AG10803 (cell line): ENCODE results near the gene JPH3.

Experiments used
- DNase-seq: peaks from one replicate; pipeline ENCODE4 v3.0.0; 2010; ENCODE audit warnings: low read depth
- H3K4me3 ChIP-seq: 2 replicates; pipeline ENCODE4 v1.5.1; 2011; ENCODE audit warnings: mild to moderate bottlenecking, low read length, control low read depth
- TF ChIP-seq, protein P1 (sequence below): conservative IDR thresholded peaks from 2 replicates; pipeline ENCODE4 v1.5.1; 2011; ENCODE audit warnings: mild to moderate bottlenecking, low read length, control low read depth, inconsistent platforms

The JPH3 gene

DNA sequence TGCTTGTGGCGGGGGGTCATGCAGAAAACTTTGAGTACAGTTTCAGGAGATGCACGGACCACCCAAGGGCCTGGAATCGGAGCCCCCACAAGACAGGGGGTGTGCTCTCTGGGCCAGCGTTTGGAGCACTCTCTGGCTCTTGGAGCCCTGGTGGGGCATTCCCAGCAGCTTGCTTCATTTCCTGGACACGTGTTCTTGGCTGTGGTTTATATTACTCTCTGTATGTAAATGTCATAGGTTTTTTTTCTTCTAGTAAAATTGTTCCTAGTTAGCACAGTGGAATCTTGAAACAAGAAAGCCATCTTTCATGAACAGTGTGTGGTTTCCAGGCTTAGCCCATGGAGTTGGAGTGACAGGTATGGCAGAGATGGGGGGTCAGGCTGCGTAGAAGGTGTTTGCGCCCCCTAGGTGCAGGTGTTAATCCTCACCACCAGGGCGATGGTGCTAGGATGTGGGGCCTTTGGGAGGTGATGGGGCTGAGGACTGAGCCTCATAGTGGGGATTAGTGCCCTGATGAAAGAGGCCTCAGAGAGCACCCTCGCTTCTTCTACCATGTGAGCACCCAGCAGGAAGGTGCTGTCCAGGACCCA lies 79.8 kb downstream of the JPH3 start:
- TF ChIP-seq, protein P1, sequence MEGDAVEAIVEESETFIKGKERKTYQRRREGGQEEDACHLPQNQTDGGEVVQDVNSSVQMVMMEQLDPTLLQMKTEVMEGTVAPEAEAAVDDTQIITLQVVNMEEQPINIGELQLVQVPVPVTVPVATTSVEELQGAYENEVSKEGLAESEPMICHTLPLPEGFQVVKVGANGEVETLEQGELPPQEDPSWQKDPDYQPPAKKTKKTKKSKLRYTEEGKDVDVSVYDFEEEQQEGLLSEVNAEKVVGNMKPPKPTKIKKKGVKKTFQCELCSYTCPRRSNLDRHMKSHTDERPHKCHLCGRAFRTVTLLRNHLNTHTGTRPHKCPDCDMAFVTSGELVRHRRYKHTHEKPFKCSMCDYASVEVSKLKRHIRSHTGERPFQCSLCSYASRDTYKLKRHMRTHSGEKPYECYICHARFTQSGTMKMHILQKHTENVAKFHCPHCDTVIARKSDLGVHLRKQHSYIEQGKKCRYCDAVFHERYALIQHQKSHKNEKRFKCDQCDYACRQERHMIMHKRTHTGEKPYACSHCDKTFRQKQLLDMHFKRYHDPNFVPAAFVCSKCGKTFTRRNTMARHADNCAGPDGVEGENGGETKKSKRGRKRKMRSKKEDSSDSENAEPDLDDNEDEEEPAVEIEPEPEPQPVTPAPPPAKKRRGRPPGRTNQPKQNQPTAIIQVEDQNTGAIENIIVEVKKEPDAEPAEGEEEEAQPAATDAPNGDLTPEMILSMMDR, result peak; percentile 47
- H3K4me3 ChIP-seq, result no peak overlapping the region
- peak; percentile 72 for DNase-seq

DNA sequence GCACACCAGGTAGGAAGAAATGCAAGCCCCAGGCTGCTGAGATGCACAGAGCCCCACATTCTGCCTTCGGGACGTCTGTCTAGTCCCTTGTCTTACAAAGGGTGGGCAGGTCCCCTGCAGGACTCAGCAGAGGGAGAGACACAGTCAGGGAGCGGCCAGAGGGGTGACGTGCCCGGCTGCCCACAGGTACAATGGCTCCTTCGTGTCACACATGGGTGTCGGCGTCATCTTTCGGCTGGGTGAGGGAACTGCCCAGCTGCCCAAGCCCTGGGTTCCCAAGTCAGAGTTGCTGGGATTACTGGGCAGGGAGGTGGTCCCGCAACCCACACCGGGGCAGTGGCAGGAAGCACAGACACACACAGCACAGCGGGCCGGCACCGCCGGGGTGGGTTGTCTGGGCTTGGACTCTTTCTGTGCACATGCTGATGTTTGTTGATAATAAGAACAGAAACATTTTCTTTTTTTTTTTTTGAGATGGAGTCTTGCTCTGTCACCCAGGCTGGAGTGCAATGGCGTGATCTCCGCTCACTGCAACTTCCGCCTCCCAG lies 80.6 kb downstream of the JPH3 start:
- H3K4me3 ChIP-seq, result no peak overlapping the region
- DNase-seq, result no peak
- TF ChIP-seq, protein P1, result no peak

DNA sequence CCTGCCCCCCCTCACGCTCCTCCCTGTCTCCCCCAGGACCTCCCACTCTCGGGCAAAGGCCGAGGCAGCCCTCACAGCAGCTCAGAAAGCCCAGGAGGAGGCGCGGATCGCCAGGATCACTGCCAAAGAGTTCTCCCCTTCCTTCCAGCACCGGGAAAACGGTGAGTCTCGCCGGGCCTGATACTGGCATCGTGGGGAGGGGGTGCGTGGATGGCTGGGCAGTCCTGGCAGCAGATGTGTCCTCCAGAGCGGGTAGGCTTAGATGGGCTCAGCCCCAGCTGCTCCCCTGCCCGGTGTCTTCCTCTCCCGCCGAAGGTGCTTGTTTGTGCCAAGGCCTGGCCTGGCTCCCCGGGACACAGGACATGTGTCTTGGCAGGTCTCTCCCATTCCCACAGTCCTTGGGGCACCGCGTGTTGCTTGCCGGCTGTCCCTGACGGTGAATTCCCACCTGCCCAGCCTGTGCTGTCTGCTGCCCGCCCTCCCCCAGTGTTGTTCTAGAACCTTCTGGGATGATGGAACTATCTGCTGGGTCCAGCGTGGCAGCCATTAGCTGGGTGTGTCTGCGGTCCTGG lies 81.9 kb downstream of the JPH3 start:
- H3K4me3 ChIP-seq, result no peak overlapping the region
- no peak for DNase-seq
- TF ChIP-seq, protein P1, result no peak

DNA sequence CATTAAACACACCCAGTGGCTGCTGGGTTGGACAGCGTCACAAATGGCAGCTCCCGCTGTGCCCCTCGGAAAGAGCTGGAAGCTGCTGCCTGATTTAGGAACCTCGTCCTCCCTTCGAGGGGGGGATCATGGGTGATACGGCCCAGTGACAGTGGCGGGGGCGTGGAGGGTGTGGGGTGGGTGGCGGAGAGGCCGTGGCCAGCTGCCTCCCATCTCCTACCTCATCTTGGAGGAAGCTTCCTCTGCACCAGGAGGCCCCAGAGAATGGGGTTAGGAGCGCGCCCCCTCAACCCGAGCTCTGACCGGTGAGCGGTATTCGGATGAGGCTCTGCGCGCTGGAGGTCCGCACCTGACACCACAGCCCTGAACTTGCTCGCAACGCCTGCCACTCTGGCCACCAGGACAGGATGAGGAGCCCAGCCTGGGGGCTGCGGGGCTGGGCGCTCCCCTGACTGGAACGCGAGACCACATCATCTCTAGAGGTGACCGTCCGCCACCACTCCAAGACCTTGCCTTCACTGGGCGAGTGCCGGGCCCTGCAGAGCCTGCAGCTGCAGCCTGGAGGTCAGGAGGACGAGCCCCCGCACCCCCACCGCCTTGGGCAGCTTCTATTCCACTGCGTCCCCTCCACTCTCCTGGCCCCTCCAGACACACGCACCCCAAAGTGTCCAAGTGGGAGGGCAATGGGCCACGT lies 82.5 kb downstream of the JPH3 start:
- TF ChIP-seq, protein P1, result no peak
- no peak overlapping the region for H3K4me3 ChIP-seq
- no peak for DNase-seq

DNA sequence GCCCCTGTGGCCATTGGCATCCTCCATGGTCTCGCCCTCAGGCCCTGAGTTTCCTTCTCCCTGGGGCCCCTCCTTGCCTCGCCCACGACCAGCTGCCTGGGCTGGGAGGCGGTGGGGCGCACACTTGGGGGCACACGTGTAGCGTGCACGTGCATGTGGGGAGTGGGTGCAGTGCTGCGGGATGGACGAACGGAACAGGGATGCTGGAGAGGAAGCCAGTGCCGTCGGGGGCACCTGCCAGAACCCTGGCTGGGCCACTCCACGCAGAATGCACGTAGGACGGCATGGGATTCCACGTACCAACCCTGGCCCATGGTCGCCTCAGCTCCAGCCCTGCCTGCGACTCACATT lies 83.1 kb downstream of the JPH3 start:
- DNase-seq, result no peak
- TF ChIP-seq, protein P1, result no peak
- H3K4me3 ChIP-seq, result no peak overlapping the region

DNA sequence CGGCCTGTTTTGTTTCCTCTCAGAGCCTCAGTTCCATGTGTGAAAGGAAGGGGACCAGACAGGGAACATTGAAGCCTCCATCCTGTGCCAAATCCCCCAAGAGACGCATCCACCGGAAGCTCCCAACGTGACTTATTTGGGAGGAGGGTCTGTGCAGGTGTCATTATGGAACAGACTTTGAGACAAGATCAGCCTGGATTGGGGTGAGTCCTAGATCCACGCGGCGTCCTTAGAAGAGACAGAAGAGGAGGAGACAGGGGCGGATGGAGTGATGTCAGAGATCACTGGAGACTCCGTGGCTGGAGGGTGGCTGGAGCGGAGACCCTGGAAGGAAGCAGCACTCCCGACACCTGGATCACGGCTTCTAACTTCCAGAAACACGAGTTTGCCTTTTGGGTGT lies 83.5 kb downstream of the JPH3 start:
- TF ChIP-seq, protein P1, result no peak

DNA sequence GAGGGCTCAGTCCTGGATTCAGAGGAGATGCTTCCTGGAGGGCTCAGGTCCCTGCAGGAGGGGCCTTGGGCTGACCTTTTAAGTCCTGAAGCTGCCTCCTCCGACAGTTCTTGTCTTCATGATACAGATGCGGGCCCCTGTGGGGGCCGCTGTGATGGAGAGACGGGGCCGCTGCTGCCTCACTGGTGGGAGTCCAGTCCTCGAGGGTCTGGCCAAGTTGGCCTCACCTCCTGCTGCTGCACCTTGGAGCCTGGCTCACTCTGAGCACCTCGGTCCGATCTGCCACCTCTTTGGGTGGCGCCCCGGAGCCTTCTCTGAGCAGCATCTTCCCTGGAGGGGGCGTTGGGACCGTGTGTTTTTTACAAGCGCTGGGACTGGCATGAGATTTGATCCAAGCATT lies 84.4 kb downstream of the JPH3 start:
- no peak for DNase-seq
- TF ChIP-seq, protein P1, result no peak
- H3K4me3 ChIP-seq, result no peak overlapping the region

More for the DNA sequence above, 83.5 kb downstream of the JPH3 start:
- H3K4me3 ChIP-seq, result no peak overlapping the region
- DNase-seq, result no peak
